Midbrain (tissue), 1 donor: Measurements from ENCODE around the gene HOXA9.

Experiments used
- DNase-seq: peaks from one replicate; lab custom pipeline; 2025; lab: John Stamatoyannopoulos, UW

HOXA9 gene

DNA sequence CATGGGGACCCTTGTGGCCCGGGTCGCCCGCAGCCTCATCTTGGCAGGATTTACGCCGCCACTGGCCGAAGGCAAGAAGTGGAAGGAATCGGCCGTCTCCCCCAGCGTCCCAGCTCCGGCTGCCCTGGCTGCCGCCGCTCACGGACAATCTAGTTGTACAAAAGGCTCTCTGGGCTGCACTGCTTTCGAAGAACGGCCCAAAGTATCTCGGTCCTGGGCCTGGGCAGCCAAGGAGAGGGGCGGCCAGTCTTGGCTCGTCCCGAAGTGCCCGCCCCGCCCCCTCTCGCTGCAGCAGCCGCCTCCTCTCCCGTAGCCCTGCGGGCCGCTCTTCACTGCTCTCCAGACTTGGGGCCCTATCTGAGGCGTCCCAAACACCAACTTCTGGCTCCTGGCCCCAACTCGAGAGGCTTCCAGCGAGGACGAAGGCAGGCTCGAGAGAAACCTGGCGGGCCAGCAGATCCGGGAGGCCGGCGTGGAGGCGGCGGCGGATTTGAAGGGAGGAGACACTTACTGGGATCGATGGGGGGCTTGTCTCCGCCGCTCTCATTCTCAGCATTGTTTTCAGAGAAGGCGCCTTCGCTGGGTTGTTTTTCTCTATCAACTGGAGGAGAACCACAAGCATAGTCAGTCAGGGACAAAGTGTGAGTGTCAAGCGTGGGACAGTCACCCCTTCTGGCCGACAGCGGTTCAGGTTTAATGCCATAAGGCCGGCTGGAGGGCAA is 809 bp downstream of the HOXA9 start:
- no peak for DNase-seq

DNA sequence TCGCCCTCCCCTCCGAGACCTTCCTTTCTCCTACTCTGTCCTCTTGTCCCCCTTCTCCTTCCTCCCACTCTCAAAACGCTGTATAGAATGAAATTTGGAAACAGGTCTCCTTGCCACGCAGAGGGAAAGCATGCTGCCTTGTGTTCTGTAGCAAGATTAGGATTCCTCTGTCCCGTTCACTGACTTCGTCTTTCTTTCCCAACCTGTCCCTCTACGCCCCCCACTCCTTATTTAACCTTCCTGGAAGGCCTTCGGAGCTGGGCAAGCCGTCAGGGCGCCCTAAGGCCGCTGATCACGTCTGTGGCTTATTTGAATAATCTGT is 1.3 kb downstream of the HOXA9 start:
- DNase-seq, result no peak

DNA sequence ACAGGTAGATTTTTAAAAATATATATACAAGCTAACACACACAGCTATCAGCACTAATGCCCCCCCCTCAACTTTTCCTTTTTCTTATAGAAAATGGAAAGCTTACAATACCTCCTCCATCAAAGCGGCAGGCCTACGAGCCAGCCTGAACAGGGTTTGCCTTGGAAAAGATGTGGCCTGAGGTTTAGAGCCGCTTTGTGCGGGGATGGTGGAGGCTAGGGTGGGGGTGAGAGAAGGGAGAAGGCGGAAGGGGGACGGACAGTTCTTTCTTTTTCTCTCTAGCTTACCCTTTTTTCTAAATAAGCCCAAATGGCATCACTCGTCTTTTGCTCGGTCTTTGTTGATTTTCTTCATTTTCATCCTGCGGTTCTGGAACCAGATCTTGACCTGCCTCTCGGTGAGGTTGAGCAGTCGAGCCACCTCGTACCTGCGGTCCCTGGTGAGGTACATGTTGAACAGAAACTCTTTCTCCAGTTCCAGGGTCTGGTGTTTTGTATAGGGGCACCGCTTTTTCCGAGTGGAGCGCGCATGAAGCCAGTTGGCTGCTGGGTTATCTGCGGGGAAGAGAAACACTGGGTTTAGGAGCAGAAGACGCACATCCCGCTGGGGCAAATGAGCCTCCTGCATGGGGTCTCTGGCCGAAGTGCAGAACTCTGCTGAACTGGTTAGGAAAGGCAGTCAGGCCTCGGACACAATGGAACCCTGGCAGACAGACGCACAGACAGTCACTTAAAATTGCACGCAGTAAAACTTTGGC is 1.9 kb downstream of the HOXA9 start:
- DNase-seq, result no peak

DNA sequence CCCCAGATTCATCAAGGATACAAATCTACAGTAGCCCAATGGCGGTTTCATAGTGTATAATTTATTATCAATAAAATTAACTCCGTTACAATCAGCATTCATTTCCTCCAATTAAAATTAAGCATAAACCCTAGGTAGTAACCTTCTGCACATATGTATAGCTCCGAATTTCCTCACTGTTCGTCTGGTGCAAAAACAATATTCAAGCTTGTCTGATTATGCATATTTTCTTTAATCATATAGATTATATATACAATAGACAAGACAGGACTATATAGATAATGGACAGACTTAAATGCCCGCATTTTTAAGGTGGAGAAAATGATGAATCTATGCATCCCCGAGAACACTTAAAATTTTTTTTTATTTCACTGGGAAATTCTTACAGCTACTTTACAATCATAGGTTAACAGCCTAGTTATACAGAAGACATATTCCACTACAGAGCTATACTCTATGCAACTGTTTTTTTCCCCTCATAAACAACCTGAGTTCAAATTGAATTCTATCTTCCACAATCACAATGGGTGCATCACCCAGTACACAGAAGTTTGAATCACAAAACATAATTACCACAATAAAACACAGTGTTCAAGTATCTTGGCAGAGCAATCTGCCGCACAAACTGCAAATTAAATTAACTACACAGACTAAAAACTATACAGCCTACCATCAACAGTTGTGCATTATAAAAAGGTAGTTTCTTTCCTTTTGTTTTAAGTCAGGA is 2.6 kb downstream of the HOXA9 start:
- no peak for DNase-seq

DNA sequence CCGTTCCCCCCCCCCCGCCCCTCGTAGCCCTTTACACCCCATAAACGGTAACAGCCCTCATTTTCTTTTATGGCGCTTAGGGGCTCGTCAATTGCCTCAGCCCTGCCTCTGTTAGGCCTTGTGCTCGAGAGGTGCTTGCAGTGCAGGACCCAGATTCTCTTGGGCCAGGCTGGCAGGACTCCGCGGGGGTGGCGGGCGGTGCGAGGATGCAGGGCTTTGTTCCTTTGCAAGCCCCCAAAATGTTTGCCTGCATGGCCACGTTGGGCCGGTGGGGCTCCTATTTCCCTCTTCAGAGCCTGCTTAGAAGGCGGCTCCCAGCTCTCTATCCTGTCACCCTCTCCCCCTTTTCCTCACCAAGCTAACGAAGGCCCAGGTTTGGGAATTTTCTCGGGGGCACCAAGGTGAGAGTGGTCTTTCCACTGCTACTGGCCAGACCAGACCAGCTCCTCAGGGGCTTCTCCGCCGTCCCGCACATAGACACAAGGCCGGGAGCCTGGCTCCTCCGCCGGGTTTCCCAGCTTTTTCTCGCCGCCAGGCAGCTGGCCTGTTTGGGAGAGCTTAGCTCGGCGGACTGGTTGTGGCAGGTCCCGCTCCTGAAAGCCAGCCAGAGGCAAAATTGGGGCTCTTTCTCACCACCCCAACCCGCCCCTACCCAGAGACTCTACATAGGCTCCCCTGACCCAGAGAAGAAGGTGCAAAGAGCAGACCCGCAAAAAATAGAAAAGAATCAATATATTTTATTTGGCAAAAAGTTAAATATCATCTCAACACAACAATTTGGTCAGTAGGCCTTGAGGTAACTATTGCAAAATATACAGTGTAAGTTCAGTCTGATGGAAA is 3.4 kb downstream of the HOXA9 start:
- no peak for DNase-seq

DNA sequence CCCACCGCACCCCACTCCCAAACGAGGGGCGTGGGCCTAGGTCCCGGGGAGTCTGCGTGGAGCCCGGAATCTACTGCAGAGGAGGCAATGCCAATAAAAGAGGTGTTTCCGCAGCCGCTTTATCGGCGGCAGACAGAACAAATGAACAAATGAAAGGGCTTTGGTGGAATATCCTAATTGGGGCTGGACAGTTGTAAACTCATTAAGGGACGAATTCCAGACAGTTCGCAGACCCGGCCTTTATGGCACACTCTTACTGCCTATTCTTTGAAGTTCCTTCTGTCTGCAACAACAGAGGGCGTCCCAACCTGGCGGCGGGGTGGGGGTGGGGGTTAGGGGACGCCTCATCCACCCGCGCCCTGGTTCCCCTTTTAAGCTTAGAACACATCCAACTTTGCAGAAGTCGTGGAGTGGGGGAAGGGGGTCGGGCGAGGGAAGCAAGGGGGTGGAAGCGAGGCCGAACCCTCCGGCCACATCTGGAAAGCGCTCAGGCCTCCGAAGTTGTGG is 4.1 kb downstream of the HOXA9 start:
- no peak for DNase-seq

DNA sequence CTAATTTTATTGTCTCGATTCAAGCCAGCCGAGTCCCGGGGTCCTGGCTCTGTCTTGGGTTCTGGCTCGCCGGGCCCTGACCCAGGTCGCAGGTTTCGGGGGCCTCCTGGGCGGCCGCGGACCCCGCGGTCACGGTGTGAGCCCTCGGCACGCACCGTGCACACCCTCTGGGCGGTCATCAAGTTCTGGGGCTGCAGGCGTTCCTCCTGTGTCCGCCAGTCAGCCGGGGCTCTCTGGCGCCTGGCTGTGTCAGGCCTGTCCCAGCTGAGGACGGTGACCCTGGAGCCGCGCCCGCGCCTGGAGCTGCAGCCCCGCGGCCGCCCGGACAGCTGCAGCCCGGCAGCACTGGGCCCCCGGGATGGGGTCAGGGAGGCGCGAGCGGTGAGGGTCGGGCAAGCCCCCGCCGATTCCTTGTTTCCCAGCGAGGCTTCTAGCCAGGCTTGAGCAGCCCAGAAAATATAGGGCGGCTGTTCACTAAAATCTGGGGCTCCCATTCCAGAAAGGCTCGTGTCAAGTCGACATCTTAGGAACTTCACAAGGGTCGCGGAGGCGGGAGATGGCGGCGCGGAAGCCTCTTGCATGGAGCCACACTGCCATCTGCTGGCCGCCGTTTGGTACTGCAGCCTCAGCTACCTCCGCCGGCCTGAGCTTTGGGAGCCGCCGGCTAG is 4.7 kb downstream of the HOXA9 start:
- peak; percentile 73 for DNase-seq

DNA sequence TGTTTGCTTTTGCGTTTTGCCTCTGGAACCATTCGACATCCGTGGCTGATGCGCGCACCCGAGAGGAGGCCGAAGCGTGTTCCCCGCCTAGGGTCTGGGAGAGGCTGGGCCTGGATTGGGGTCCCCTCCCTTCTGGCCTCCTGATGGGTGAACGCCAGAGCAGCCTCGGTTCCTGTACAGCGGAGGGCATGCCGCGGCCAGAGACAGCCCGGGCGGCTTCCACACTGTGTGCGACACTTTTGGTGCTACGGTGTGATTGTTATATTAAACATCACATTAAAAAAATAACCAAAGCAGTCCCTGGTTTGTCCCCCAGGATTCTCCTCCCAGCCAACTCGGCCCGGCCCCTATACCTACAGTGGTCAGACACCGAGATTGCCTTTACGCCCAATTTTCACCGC is 5.2 kb downstream of the HOXA9 start:
- no peak for DNase-seq

DNA sequence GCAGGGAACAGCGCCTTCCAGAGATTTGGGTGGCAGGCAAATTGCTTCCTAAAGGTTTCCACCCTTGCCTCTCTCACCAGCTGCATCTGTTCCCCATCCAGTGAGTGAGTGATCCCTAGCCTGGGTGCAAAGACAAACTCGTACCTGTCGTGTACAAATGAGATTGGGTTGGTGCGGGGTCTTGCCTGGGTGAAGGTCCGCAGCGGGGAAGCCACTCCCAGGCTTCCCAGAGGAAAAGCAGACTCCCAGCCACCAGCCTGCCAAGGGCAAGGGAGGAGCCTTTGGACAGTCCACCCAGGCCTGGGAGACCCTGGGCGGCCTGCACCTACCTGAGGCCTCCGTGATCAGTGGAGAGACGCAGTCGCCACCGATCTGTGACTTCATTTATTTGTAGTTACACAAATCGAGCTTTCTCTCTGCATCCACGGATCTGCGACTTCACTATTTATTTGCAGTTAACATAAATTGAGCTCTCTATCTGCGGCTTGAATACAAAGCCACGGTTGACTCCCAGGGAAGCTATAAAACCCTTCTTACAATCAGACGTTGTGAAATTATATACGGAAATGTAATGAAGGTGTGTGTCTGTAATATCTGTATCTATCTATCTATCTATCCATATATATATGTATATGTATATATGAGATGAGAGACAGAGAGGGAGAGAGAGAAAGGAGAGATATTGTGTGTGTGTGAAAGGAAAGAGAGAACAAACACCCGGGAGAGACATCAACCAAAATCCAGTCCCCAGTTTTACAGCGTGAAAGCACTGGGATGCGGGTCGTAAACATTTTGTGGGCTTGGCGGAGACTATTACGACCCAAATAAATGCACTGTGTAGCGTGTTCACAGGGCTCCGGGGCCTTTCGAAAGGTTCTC is 5.8 kb downstream of the HOXA9 start:
- DNase-seq, result no peak

DNA sequence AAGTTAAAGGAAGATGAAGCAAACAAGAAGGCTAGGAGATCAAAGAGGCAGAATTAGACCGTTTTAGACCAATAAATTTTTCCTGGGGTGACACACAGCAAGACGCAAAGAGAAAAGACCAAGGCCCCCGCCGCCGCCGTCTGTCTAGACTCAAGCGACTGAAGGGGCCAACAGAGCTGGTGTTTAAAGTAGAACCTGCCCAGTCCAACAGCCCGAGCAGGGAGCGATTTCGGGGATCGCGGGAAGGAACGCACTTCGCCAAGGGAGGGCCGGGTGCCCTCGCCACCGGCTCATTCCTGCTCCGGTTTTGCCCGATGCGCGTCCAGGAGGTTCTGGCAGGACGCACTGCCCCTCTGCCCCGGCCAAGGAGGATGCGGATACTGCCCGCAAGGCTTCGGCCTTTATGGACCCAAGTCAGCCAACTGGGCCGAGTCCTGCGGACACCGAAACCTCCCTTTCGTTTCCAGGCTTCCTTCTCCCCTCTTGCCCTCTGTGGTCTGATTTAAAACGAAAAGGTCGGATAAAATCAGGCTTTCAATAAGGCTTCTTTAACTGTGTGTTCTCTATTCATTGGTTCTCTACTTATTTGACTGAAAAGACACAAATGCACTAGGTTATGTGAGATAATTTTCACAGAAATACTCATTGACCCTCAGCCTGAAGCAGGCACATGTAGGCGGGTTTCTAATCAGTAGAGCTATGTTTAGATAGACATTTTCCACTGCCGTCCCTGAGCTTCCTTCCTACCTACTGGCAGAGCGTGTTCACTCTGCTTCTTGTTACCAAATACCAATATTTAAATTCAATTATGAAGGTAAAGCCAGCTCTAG is 6.7 kb downstream of the HOXA9 start:
- no peak for DNase-seq

DNA sequence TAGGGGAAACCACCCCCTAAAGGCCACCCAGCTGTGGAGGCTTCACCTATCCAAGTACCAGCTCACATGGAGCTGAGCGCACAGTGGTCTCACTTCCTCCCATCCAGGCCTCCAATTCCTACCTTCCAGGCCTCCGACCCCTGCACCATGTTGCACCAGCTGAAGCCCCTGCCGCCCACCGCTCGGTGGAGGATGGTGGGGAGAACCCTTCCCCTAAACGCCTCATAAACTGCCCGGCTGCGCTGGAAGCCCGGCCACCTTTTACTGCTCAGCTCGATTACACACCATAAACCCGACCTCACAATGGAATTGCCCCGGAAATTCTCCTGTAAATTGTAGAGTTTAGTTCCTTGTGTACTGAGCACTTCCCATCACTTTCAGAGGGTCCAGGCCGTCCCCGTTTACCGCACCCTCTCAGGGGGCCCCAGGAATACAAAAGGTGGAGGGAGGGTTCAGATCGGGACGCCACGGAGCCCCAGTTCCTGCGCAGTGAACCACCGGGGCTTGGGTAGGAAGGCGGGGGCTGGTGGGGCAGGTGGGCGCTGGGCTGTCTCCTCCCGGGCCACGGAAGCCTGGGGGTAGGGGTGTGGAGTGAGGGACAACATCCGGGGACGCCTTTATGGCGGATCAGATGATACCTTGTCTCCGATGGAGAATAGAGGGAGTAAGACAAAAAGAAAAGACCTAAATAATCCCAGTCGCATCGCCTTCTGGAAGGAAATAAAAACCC is 7.5 kb downstream of the HOXA9 start:
- DNase-seq, result no peak

DNA sequence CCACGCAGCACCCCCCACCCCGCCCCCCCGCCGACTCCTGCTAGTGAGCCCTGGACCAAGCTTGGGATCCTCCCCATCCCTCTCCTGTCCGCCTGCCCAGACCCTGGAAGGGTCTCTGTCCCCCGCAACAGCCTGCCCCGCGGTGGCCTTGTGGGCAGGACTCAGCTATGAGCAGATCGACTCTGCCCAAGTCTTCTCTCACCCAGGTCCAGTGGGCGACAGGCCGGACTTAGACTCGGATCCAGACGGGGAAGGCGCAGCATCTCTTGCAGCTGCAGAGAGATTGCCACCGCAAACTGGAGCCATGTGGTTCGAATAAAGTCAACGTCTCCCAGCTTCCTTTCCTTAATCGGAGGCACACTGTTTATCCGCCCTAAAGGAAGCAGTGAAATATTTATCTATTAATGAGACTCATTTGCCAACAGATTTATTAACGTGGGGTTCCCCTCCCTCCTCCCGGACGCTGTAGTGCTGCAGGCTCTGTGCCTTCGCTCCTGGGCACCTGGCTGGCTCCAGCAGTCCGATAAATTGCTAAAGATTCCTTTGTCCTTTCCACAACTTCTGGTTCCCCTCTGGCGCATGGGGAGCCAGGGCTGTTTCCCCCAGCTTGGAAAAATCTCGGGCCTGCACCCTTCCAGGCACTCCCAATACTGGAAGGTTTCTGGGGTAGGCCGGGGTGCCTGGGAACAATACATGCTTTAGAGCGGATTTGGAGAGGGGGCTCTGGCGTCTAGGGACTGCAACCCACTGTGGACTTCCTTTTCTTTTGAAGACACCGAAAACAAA is 8.2 kb downstream of the HOXA9 start:
- DNase-seq, result no peak

DNA sequence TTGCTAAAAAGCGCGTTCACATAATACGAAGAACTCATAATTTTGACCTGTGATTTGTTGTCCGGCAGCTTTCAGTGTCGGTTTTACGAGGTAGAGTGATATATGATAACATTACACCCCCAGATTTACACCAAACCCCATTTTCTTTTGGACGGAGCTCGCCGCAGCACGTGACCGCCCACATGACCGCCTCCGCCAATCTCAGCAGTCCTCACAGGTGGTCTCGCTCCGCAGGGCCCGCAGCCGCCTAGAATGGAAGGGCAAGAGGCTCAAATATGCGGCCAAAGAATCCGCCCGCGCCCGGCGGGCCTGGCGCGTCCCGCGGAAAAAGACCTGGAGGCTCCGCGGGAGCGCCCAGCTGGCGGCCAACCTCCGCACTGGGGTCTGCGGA is 8.8 kb downstream of the HOXA9 start, which contains the start of gene HOXA7:
Gene HOXA7 (minus strand): TSS at position 168 of the 391 bp plus-strand sequence. CDS start 130 bp downstream, at position 38.
- DNase-seq, result no peak

DNA sequence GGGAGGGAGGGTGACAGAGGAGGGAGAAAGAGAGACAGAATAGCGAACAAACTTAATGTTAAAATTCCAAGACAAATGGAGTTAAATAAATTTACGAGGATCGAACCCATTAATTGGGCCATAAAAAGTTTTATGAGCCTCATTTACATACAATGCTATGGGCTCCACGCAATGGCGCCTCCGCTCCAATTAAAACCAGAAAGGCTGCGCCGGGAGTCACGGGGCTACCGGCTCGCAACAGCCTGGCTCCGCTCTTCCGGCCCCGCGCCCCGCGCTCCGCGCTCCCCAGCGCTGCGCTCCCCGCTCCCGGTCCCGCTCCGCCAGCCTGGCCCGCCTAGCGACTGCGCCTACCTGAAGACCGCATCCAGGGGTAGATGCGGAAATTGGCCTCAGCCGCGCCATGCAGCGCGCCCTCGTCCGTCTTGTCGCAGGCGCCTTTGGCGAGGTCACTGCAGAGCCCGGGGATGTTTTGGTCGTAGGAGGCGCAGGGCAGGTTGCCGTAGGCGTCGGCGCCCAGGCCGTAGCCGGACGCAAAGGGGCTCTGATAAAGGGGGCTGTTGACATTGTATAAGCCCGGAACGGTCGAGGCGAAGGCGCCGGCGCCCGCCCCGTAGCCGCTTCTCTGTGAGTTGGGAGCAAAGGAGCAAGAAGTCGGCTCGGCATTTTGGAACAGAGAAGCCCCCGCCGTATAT is 9.4 kb downstream of the HOXA9 start:
- DNase-seq, result no peak

DNA sequence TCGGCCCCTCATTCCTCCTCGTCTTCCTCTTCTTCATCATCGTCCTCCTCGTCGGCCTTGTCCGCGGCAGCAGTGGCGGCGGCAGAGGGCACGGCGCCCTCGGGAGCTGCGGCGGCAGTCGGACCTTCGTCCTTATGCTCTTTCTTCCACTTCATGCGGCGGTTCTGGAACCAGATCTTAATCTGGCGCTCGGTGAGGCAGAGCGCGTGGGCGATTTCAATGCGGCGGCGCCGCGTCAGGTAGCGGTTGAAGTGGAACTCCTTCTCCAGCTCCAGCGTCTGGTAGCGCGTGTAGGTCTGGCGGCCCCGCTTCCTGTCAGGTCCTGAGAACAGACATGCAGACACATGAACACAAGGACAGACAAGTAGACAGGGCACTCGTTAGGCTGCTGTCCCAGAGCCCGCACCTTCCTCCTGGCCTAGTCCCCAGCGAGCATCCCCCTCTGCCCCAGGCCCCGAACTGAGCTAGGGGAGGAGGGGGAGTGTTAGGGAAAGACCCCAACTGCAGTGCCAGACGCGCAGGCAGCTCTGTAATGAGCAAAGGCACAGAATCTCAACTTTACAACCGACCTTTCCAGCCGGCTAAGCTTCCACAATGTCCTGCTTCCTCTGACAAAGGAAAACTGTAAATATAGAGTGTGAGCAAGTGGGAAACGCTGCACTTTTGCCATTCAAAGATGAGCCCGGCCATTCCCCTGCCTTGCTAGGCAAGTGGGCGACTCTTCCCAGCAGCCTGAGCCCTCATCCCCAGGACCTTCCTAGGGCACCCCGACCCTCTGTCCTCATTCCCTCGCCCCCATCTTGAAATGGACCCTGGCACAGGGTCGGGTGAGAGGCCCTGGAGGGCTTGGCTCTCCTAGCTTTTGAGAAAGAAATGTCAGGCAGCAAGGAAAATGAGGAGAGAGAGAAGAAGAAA is 10.2 kb downstream of the HOXA9 start:
- DNase-seq, result no peak

DNA sequence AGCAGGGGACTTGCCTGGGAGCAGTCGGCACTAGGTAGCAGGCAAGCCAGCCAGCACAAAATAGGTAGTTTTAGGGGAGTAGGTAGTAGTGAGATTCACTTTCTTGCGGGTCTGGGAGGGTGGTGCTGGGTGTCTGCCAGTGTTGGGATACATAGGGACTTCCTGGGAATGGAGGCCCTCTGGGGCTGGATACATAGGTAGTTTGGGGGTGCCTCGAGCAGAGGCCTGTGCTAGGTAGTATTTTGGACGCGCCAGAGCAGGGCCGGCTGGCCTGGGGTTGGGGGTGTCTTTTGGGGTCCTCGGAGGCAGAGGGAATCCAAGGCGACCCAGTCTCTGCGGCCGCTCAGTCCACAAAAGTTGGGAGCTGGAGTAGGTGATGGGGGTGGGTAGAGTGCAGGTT is 11.0 kb downstream of the HOXA9 start:
- DNase-seq, result no peak
